Lower leg skin (tissue), 4 donors: ENCODE data around the gene TNIK. TPM values are rescaled to one million over a fixed set of nuclear protein-coding genes. Genes with fewer than 3 reads are reported as not detected.
"Not testable (repeated sequence)": the region's sequence is repeated elsewhere in the genome, so short reads cannot be mapped to it uniquely, and the experiment has no call there.

ENCODE experiments used
- DNase-seq, 2 donors: peaks; one replicate each; pipeline ENCODE4 v3.0.0-alpha.2; 2019; ENCODE audit warnings: low spot score in 2 of 2
- H3K4me3 ChIP-seq: fragments of 200-600 bp; sonication (generic); 2 replicates; pipeline ENCODE4 v1.5.1; 2017; ENCODE audit warnings: mild to moderate bottlenecking, low read depth; ENCODE audit not compliant: poor library complexity, severe bottlenecking
- CTCF ChIP-seq, 3 donors: fragments of 450-650 bp; IDR thresholded peaks; one replicate each; pipeline ENCODE4 v1.5.1; 2016; ENCODE audit warnings: antibody characterized with exemption in 3 of 3, mild to moderate bottlenecking in 3 of 3, moderate library complexity in 2 of 3
- POLR2A ChIP-seq, 2 donors: fragments of 450-650 bp; IDR thresholded peaks; one replicate each; pipeline ENCODE4 v1.6.1; 2016 to 2017; ENCODE audit warnings: antibody characterized with exemption in 2 of 2, mild to moderate bottlenecking in 1 of 2, moderate library complexity in 1 of 2
- WGBS, 2 donors: methylation state at CpG; one replicate each; pipeline ENCODE4 v1.1.5; 2018; 5-methylcytosine and 5-hydroxymethylcytosine counted together
- intact Hi-C: fragments of 100-400 bp; cut with DNase I; formaldehyde crosslinking; loops from one replicate; pipeline ENCODE4 v1.15.0; 2023; ENCODE audit warnings: low total_unique reads
- total RNA-seq, 4 donors: library from RNA; depleted of rRNA; stranded (reverse); fragments of >200 nt; gene quantifications; one replicate each; pipeline ENCODE4 v1.1.0, GENCODE V29; 2016

The TNIK gene
- total RNA-seq, 4 donors from 2014 or later: 0.72 to 4.7 (median 2.4) TPM

- no peak for DNase-seq
- no peak for TF ChIP-seq CTCF (IDR thresholded peaks at IDR 0.05)
- TF ChIP-seq POLR2A (IDR thresholded peaks at IDR 0.05): no peak
- 66 to 69% methylated on average over 3 of the region's 3 CpGs for WGBS, 2 donors
- H3K4me3 ChIP-seq: no peak overlapping the region
- intact Hi-C loops: no loop called here
Observed at GRCh38 chr3:171374661-171375285, 85.4 kb downstream of the TNIK start.

- 64 to 76% methylated on average over 1 of the region's 1 CpG for WGBS, 2 donors
- intact Hi-C loops: no loop called here
- TF ChIP-seq POLR2A (IDR thresholded peaks at IDR 0.05) (no peak), CTCF (IDR thresholded peaks at IDR 0.05) (no peak)
- no peak overlapping the region for H3K4me3 ChIP-seq
- DNase-seq: no peak
Observed at GRCh38 chr3:171374260-171374659, 85.9 kb downstream of the TNIK start.

- intact Hi-C loops: no loop called here
- TF ChIP-seq CTCF (IDR thresholded peaks at IDR 0.05) (no peak), POLR2A (IDR thresholded peaks at IDR 0.05) (no peak)
- no peak overlapping the region for H3K4me3 ChIP-seq
- WGBS, 2 donors: 88 to 94% methylated on average over 2 of the region's 2 CpGs
- DNase-seq: no peak
Observed at GRCh38 chr3:171373711-171374110, 86.5 kb downstream of the TNIK start.

GRCh38 chr3:171372694-171373093 lies 87.5 kb downstream of the TNIK start:
- WGBS, 2 donors: 94 to 99% methylated on average over 2 of the region's 2 CpGs
- intact Hi-C loops: no loop called here
- no peak for DNase-seq
- no peak overlapping the region for H3K4me3 ChIP-seq
- TF ChIP-seq CTCF (IDR thresholded peaks at IDR 0.05) (no peak), POLR2A (IDR thresholded peaks at IDR 0.05) (no peak)

- no peak for DNase-seq
- 80 to 81% methylated on average over 3 of the region's 3 CpGs for WGBS, 2 donors
- intact Hi-C loops: no loop called here
- no peak overlapping the region for H3K4me3 ChIP-seq
- no peak for TF ChIP-seq POLR2A (IDR thresholded peaks at IDR 0.05)
- TF ChIP-seq CTCF (IDR thresholded peaks at IDR 0.05): no peak
Observed at GRCh38 chr3:171371354-171371753, 88.9 kb downstream of the TNIK start.

- H3K4me3 ChIP-seq: no peak overlapping the region
- 61 to 74% methylated on average over 1 of the region's 1 CpG for WGBS, 2 donors
- no peak for TF ChIP-seq POLR2A (IDR thresholded peaks at IDR 0.05)
- TF ChIP-seq CTCF (IDR thresholded peaks at IDR 0.05): no peak
- intact Hi-C loops: no loop called here
- DNase-seq: no peak
Observed at GRCh38 chr3:171369156-171369555, 91.0 kb downstream of the TNIK start.

- H3K4me3 ChIP-seq, DNase-seq, intact Hi-C loops: not testable (repeated sequence)
- 91 to 94% methylated on average over 5 of the region's 5 CpGs for WGBS, 2 donors
Observed at GRCh38 chr3:171366738-171367137, 93.5 kb downstream of the TNIK start.
